ENCODE results near the gene RBM33. TPM values are rescaled to one million over a fixed set of nuclear protein-coding genes. Genes with fewer than 3 reads are reported as not detected.

Gene RBM33
- total RNA-seq, 1 experiment from 2014 or later, result 80.5 TPM

GRCh38 chr7:155603858-155604503 lies 40.5 kb upstream of the RBM33 start:
- Mint-ChIP-seq H3K4me3 (ENCODE audit: unreplicated experiment) (no peak overlapping the region), H3K9me3 (ENCODE audit: unreplicated experiment) (no peaks in the 10 kb centered on the region), H3K27ac (ENCODE audit: low read depth, unreplicated experiment) (no peak overlapping the region), H3K36me3 (ENCODE audit: insufficient read depth, unreplicated experiment) (no peaks in the 10 kb centered on the region), H3K27me3 (ENCODE audit: insufficient read depth, unreplicated experiment) (peaks cover 34% of the 10 kb centered on the region), H3K4me1 (ENCODE audit: insufficient read depth, unreplicated experiment) (peaks cover 8% of the 10 kb centered on the region)
- intact Hi-C loops (cut with micrococcal nuclease), result no loop called here
- CTCF ChIA-PET, result interaction anchor here (0.7 to 1.9 kb wide), 4 partner anchors 9 to 224 kb away, joined by 3 to 6 read pairs (median 4); no protein-coding TSS in a partner anchor
- DNase-seq (ENCODE audit: unreplicated experiment), result no peak
- TF ChIP-seq, protein P1, sequence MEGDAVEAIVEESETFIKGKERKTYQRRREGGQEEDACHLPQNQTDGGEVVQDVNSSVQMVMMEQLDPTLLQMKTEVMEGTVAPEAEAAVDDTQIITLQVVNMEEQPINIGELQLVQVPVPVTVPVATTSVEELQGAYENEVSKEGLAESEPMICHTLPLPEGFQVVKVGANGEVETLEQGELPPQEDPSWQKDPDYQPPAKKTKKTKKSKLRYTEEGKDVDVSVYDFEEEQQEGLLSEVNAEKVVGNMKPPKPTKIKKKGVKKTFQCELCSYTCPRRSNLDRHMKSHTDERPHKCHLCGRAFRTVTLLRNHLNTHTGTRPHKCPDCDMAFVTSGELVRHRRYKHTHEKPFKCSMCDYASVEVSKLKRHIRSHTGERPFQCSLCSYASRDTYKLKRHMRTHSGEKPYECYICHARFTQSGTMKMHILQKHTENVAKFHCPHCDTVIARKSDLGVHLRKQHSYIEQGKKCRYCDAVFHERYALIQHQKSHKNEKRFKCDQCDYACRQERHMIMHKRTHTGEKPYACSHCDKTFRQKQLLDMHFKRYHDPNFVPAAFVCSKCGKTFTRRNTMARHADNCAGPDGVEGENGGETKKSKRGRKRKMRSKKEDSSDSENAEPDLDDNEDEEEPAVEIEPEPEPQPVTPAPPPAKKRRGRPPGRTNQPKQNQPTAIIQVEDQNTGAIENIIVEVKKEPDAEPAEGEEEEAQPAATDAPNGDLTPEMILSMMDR (IDR thresholded peaks at IDR 0.05; ENCODE audit: unreplicated experiment), result no peak
- POLR2A ChIA-PET, result no interaction called here
- no TSS peak for BruUV-seq (replicated peaks)

GRCh38 chr7:155604504-155604997 lies 39.9 kb upstream of the RBM33 start:
- CTCF ChIA-PET, result interaction anchor here (0.7 to 1.9 kb wide), 5 partner anchors 10 to 807 kb away, joined by 3 to 6 read pairs (median 5); no protein-coding TSS in a partner anchor

GRCh38 chr7:155609185-155609584 lies 35.3 kb upstream of the RBM33 start:
- no peak for DNase-seq (ENCODE audit: unreplicated experiment)
- ChIA-PET CTCF (interaction anchor here (0.6 to 1.4 kb wide), 4 partner anchors 11 to 476 kb away, joined by 3 to 8 read pairs (median 3); partner anchors contain the start of gene RBM33), POLR2A (no interaction called here)
- Mint-ChIP-seq H3K4me1 (ENCODE audit: insufficient read depth, unreplicated experiment) (peaks cover 7% of the 10 kb centered on the region), H3K36me3 (ENCODE audit: insufficient read depth, unreplicated experiment) (no peaks in the 10 kb centered on the region), H3K27ac (ENCODE audit: low read depth, unreplicated experiment) (no peak overlapping the region), H3K9me3 (ENCODE audit: unreplicated experiment) (no peaks in the 10 kb centered on the region), H3K4me3 (ENCODE audit: unreplicated experiment) (no peak overlapping the region), H3K27me3 (ENCODE audit: insufficient read depth, unreplicated experiment) (peaks cover 20% of the 10 kb centered on the region)
- BruUV-seq (replicated peaks), result no TSS peak
- TF ChIP-seq, protein P1 (IDR thresholded peaks at IDR 0.05; ENCODE audit: unreplicated experiment), result no peak
- intact Hi-C loops (cut with micrococcal nuclease), result no loop called here

More at GRCh38 chr7:155604504-155604997, 39.9 kb upstream of the RBM33 start:
- POLR2A ChIA-PET, result no interaction called here
- Mint-ChIP-seq H3K27me3 (ENCODE audit: insufficient read depth, unreplicated experiment) (peaks cover 28% of the 10 kb centered on the region), H3K9me3 (ENCODE audit: unreplicated experiment) (no peaks in the 10 kb centered on the region), H3K36me3 (ENCODE audit: insufficient read depth, unreplicated experiment) (no peaks in the 10 kb centered on the region), H3K4me3 (ENCODE audit: unreplicated experiment) (no peak overlapping the region), H3K27ac (ENCODE audit: low read depth, unreplicated experiment) (no peak overlapping the region), H3K4me1 (ENCODE audit: insufficient read depth, unreplicated experiment) (peaks cover 7% of the 10 kb centered on the region)
- intact Hi-C loops (cut with micrococcal nuclease), result no loop called here
- no TSS peak for BruUV-seq (replicated peaks)
- TF ChIP-seq, protein P1 (IDR thresholded peaks at IDR 0.05; ENCODE audit: unreplicated experiment), result no peak
- no peak for DNase-seq (ENCODE audit: unreplicated experiment)

DNA sequence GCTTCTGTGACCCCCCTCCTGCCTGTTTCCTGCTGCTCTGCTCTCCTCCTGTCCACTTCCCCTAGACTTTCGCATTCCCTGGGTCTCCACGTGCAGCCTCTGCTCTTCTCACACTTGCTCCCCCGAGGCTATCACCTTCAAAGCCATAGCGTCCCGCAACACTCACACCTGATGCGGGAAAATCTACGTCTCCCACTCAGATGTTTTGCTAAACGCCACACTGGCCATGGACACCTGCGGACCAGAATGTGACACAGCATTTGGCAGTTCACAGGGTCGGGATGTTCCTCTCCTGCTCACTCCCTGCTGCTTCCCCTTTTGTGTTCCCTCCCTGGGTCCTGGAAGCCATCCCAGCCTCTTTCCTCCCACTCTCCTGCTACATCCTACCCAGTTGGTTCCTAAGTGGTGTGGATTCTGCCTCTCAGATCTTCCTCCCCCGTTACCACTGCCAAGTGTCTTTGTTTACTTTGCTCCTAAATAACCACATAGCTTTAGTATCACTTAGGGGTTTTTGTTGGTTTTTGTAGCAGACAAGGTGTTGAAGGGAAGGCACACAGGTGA lies 33.7 kb upstream of the RBM33 start:
- Mint-ChIP-seq H3K4me3 (ENCODE audit: unreplicated experiment) (no peak overlapping the region), H3K27me3 (ENCODE audit: insufficient read depth, unreplicated experiment) (peaks cover 31% of the 10 kb centered on the region), H3K4me1 (ENCODE audit: insufficient read depth, unreplicated experiment) (peaks cover 7% of the 10 kb centered on the region), H3K27ac (ENCODE audit: low read depth, unreplicated experiment) (no peak overlapping the region), H3K9me3 (ENCODE audit: unreplicated experiment) (no peaks in the 10 kb centered on the region), H3K36me3 (ENCODE audit: insufficient read depth, unreplicated experiment) (no peaks in the 10 kb centered on the region)
- DNase-seq (ENCODE audit: unreplicated experiment), result no peak
- BruUV-seq (replicated peaks), result no TSS peak
- CTCF ChIA-PET, result interaction anchor here (3.9 kb wide), 1 partner anchor 12 kb away, joined by 30 read pairs; no protein-coding TSS in a partner anchor
- TF ChIP-seq, protein P1 (IDR thresholded peaks at IDR 0.05; ENCODE audit: unreplicated experiment), result no peak
- intact Hi-C loops (cut with micrococcal nuclease), result no loop called here
- POLR2A ChIA-PET, result no interaction called here

All from MCF 10A (cell line).